ENCODE measurements around the gene TSHZ3. TPM values are rescaled to one million over a fixed set of nuclear protein-coding genes. Genes with fewer than 3 reads are reported as not detected.

TSHZ3 gene
- total RNA-seq, 6 donors from 2014 or later: 2.9 to 10.1 (median 6.3) TPM

- ATAC-seq (ENCODE audit: low FRiP score in 2 of 2) (no peak), DNase-seq (peak in 1 of 2 donors; percentile 70)
- TF ChIP-seq CTCF (IDR thresholded peaks at IDR 0.05): no peak
- TF ChIP-seq POLR2AphosphoS5 (IDR thresholded peaks at IDR 0.05): no peak
- TF ChIP-seq POLR2A (IDR thresholded peaks at IDR 0.05): no peak
- TF ChIP-seq EP300 (IDR thresholded peaks at IDR 0.05): no peak
- Histone ChIP-seq H3K4me3 (no peak overlapping the region), H3K27me3 (no peaks in the 10 kb centered on the region), H3K9me3 (no peaks in the 10 kb centered on the region), H3K4me1 (no peaks in the 10 kb centered on the region), H3K27ac (no peak overlapping the region), H3K36me3 (no peaks in the 10 kb centered on the region)
- WGBS, 2 donors: 88 to 91% methylated on average over 22 to 28 of the region's 28 CpGs
These were observed 43.1 kb downstream of the TSHZ3 start for GRCh38 chr19:31306006-31306753.

GRCh38 chr19:31304831-31305312 lies 44.4 kb downstream of the TSHZ3 start:
- no peak overlapping the region for H3K4me3 ChIP-seq
- no peaks in the 10 kb centered on the region for H3K36me3 ChIP-seq
- 54 to 62% methylated on average over 8 of the region's 8 CpGs for WGBS, 2 donors
- DNase-seq (no peak), ATAC-seq (ENCODE audit: low FRiP score in 2 of 2) (peak in 1 of 2 donors; percentile 49)
- H3K4me1 ChIP-seq: no peaks in the 10 kb centered on the region
- no peaks in the 10 kb centered on the region for H3K27me3 ChIP-seq
- H3K27ac ChIP-seq: no peak overlapping the region
- TF ChIP-seq CTCF (IDR thresholded peaks at IDR 0.05): no peak
- no peak for TF ChIP-seq POLR2AphosphoS5 (IDR thresholded peaks at IDR 0.05)
- no peak for TF ChIP-seq POLR2A (IDR thresholded peaks at IDR 0.05)
- TF ChIP-seq EP300 (IDR thresholded peaks at IDR 0.05): no peak
- H3K9me3 ChIP-seq: no peaks in the 10 kb centered on the region

GRCh38 chr19:31303262-31303815 lies 45.9 kb downstream of the TSHZ3 start:
- ATAC-seq (ENCODE audit: low FRiP score in 2 of 2): no peak

GRCh38 chr19:31301306-31301980 lies 47.8 kb downstream of the TSHZ3 start:
- Histone ChIP-seq H3K9me3 (no peaks in the 10 kb centered on the region), H3K4me3 (no peak overlapping the region), H3K4me1 (no peaks in the 10 kb centered on the region), H3K27me3 (no peaks in the 10 kb centered on the region), H3K36me3 (no peaks in the 10 kb centered on the region), H3K27ac (no peak overlapping the region)
- TF ChIP-seq EP300 (IDR thresholded peaks at IDR 0.05) (no peak), POLR2A (IDR thresholded peaks at IDR 0.05) (no peak), CTCF (IDR thresholded peaks at IDR 0.05) (no peak), POLR2AphosphoS5 (IDR thresholded peaks at IDR 0.05) (no peak)
- peak in 1 of 2 donors; percentile 20 for DNase-seq
- WGBS, 2 donors: 83 to 89% methylated on average over 11 to 15 of the region's 15 CpGs
- no peak for ATAC-seq (ENCODE audit: low FRiP score in 2 of 2)

More at GRCh38 chr19:31303262-31303815, 45.9 kb downstream of the TSHZ3 start:
- DNase-seq: peak in 1 of 2 donors; percentile 42
- 92 to 93% methylated on average over 8 to 16 of the region's 16 CpGs for WGBS, 2 donors
- Histone ChIP-seq H3K9me3 (no peaks in the 10 kb centered on the region), H3K4me3 (no peak overlapping the region), H3K27me3 (no peaks in the 10 kb centered on the region), H3K36me3 (no peaks in the 10 kb centered on the region), H3K27ac (no peak overlapping the region), H3K4me1 (no peaks in the 10 kb centered on the region)
- TF ChIP-seq CTCF (IDR thresholded peaks at IDR 0.05) (no peak), EP300 (IDR thresholded peaks at IDR 0.05) (no peak), POLR2A (IDR thresholded peaks at IDR 0.05) (no peak), POLR2AphosphoS5 (IDR thresholded peaks at IDR 0.05) (no peak)
